ENCODE results near the gene RARRES2.

The RARRES2 gene

GRCh38 chr7:150375662-150376521 is 34.5 kb upstream of the RARRES2 start:
- DNase-seq = no peak

GRCh38 chr7:150374472-150374871 is 33.0 kb upstream of the RARRES2 start:
- no peak for DNase-seq

GRCh38 chr7:150374026-150374425 is 32.6 kb upstream of the RARRES2 start:
- no peak for DNase-seq

- DNase-seq = no peak
Observed at GRCh38 chr7:150373049-150373801, 31.8 kb upstream of the RARRES2 start.

GRCh38 chr7:150372271-150373048 is 31.0 kb upstream of the RARRES2 start:
- no peak for DNase-seq

- no peak for DNase-seq
Observed at GRCh38 chr7:150371996-150372270, 30.5 kb upstream of the RARRES2 start.

GRCh38 chr7:150371131-150371995 is 29.9 kb upstream of the RARRES2 start:
- no peak for DNase-seq

- no peak for DNase-seq
Observed at GRCh38 chr7:150370612-150371071, 29.2 kb upstream of the RARRES2 start.

GRCh38 chr7:150369748-150370501 is 28.5 kb upstream of the RARRES2 start:
- DNase-seq = no peak

GRCh38 chr7:150368884-150369747 is 27.7 kb upstream of the RARRES2 start:
- DNase-seq = peak; percentile 58

GRCh38 chr7:150368096-150368883 is 26.9 kb upstream of the RARRES2 start, which contains the start of gene REPIN1:
Gene REPIN1, plus strand, starts transcription at chr7:150368822. Its CDS starts 890 bp downstream, at chr7:150369712.
- DNase-seq = peak; percentile 85

- DNase-seq = no peak
Observed at GRCh38 chr7:150367677-150368095, 26.3 kb upstream of the RARRES2 start.

GRCh38 chr7:150365673-150366398 is 24.4 kb upstream of the RARRES2 start:
- DNase-seq = no peak

- DNase-seq = no peak
Observed at GRCh38 chr7:150365194-150365593, 23.8 kb upstream of the RARRES2 start.

- no peak for DNase-seq
Observed at GRCh38 chr7:150363872-150364271, 22.4 kb upstream of the RARRES2 start.

GRCh38 chr7:150363370-150363769 is 21.9 kb upstream of the RARRES2 start:
- DNase-seq = no peak

- DNase-seq = no peak
Observed at GRCh38 chr7:150361807-150362621, 20.6 kb upstream of the RARRES2 start.

- DNase-seq = no peak
Observed at GRCh38 chr7:150361402-150361801, 20.0 kb upstream of the RARRES2 start.
